Astrocyte (in vitro differentiated cells and primary cell): Measurements from ENCODE around the gene IGDCC3. TPM values are rescaled to one million over a fixed set of nuclear protein-coding genes. Genes with fewer than 3 reads are reported as not detected.

Experiments used
- DNase-seq: peaks from one replicate; pipeline ENCODE4 v3.0.0-alpha.2; 2010; ENCODE audit warnings: low read depth
- FAIRE-seq: peaks from 2 replicates; lab custom pipeline; 2011; peaks lifted over from hg19 to GRCh38; lab: Jason Lieb, UNC
- H2AFZ ChIP-seq: 2 replicates; pipeline ENCODE4 v1.6.0; 2012; ENCODE audit warnings: low read depth, low read length, inconsistent platforms
- H3K27ac ChIP-seq: 2 replicates; pipeline ENCODE4 v1.5.1; 2011; ENCODE audit warnings: low read depth, low read length, inconsistent platforms
- H3K27me3 ChIP-seq: 2 replicates; pipeline ENCODE4 v1.6.0; 2011; ENCODE audit warnings: low read length, inconsistent platforms; ENCODE audit not compliant: insufficient read depth
- H3K36me3 ChIP-seq: 2 replicates; pipeline ENCODE4 v1.5.1; 2011; ENCODE audit warnings: low read length, inconsistent platforms; ENCODE audit not compliant: insufficient read depth
- H3K4me1 ChIP-seq: 2 replicates; pipeline ENCODE4 v1.5.1; 2011; ENCODE audit warnings: low read length, inconsistent platforms; ENCODE audit not compliant: insufficient read depth
- H3K4me2 ChIP-seq: 2 replicates; pipeline ENCODE4 v1.6.0; 2012; ENCODE audit warnings: low read length, inconsistent platforms
- H3K4me3 ChIP-seq: 2 replicates; pipeline ENCODE4 v1.5.1; 2011; ENCODE audit warnings: low read depth, mild to moderate bottlenecking, low read length, inconsistent platforms; ENCODE audit not compliant: insufficient read depth
- H3K79me2 ChIP-seq: 2 replicates; pipeline ENCODE4 v1.6.0; 2012; ENCODE audit warnings: mild to moderate bottlenecking, low read length, inconsistent platforms; ENCODE audit not compliant: insufficient read depth
- H3K9ac ChIP-seq: 2 replicates; pipeline ENCODE4 v1.6.0; 2012; ENCODE audit warnings: mild to moderate bottlenecking, low read length, inconsistent platforms
- H3K9me3 ChIP-seq: 2 replicates; pipeline ENCODE4 v1.5.1; 2012; ENCODE audit warnings: low read depth, mild to moderate bottlenecking, low read length, inconsistent platforms; ENCODE audit not compliant: insufficient read depth
- H4K20me1 ChIP-seq: 2 replicates; pipeline ENCODE4 v1.6.0; 2012; ENCODE audit warnings: low read length, inconsistent platforms; ENCODE audit not compliant: insufficient read depth
- H3K27ac Mint-ChIP-seq: one replicate; pipeline ENCODE4 v1.8.0; 2021; ENCODE audit warnings: mild to moderate bottlenecking, mixed read lengths; ENCODE audit not compliant: unreplicated experiment
- H3K27me3 Mint-ChIP-seq: one replicate; pipeline ENCODE4 v1.8.0; 2021; ENCODE audit warnings: low read depth, mixed read lengths; ENCODE audit not compliant: unreplicated experiment
- H3K36me3 Mint-ChIP-seq: one replicate; pipeline ENCODE4 v1.8.0; 2021; ENCODE audit warnings: low read depth, mixed read lengths; ENCODE audit not compliant: unreplicated experiment
- H3K4me1 Mint-ChIP-seq: one replicate; pipeline ENCODE4 v1.8.0; 2021; ENCODE audit warnings: low read depth, mixed read lengths; ENCODE audit not compliant: unreplicated experiment
- H3K4me3 Mint-ChIP-seq: one replicate; pipeline ENCODE4 v1.8.0; 2021; ENCODE audit warnings: mild to moderate bottlenecking, moderate library complexity, mixed read lengths; ENCODE audit not compliant: unreplicated experiment
- H3K9me3 Mint-ChIP-seq: one replicate; pipeline ENCODE4 v1.8.0; 2021; ENCODE audit warnings: mild to moderate bottlenecking, mixed read lengths; ENCODE audit not compliant: unreplicated experiment
- CTCF ChIP-seq: IDR thresholded peaks from 2 replicates; pipeline ENCODE4 v1.5.1; 2011; ENCODE audit warnings: low read depth, mild to moderate bottlenecking, inconsistent platforms, low read length, moderate library complexity; ENCODE audit not compliant: insufficient read depth
- EZH2 ChIP-seq: IDR thresholded peaks from 2 replicates; pipeline ENCODE4 v1.6.1; 2012; ENCODE audit warnings: mild to moderate bottlenecking, low read length, inconsistent platforms; ENCODE audit not compliant: insufficient read depth
- total RNA-seq: library from RNA; stranded (reverse); gene quantifications from 2 replicates; pipeline ENCODE4 v1.2.1, GENCODE V29; 2021

The IGDCC3 gene
- total RNA-seq, 1 donor from 2014 or later, result 11.0 TPM

- FAIRE-seq (no peak), DNase-seq (no peak)
- Mint-ChIP-seq H3K36me3 (no peaks in the 10 kb centered on the region), H3K4me3 (no peak overlapping the region), H3K27ac (no peak overlapping the region), H3K9me3 (no peaks in the 10 kb centered on the region), H3K27me3 (peaks cover 7% of the 10 kb centered on the region), H3K4me1 (peaks cover 6% of the 10 kb centered on the region)
- Histone ChIP-seq H3K4me2 (no peak overlapping the region), H2AFZ (no peak overlapping the region), H3K9ac (no peak overlapping the region), H3K27me3 (peaks cover 3% of the 10 kb centered on the region), H3K9me3 (no peaks in the 10 kb centered on the region), H3K27ac (no peak overlapping the region), H3K79me2 (no peaks in the 10 kb centered on the region), H3K4me1 (no peaks in the 10 kb centered on the region), H3K36me3 (no peaks in the 10 kb centered on the region), H3K4me3 (no peak overlapping the region), H4K20me1 (no peaks in the 10 kb centered on the region)
- TF ChIP-seq EZH2 (no peak), CTCF (no peak)
Measured at GRCh38 chr15:65310431-65311137, 67.2 kb downstream of the IGDCC3 start.

- Histone ChIP-seq H3K4me1 (no peaks in the 10 kb centered on the region), H4K20me1 (peaks cover 5% of the 10 kb centered on the region), H3K79me2 (no peaks in the 10 kb centered on the region), H3K27ac (no peak overlapping the region), H3K9me3 (no peaks in the 10 kb centered on the region), H3K27me3 (peaks cover 3% of the 10 kb centered on the region), H3K4me3 (no peak overlapping the region), H3K9ac (no peak overlapping the region), H3K4me2 (no peak overlapping the region), H2AFZ (no peak overlapping the region), H3K36me3 (no peaks in the 10 kb centered on the region)
- no peak for TF ChIP-seq CTCF
- TF ChIP-seq EZH2, result no peak
- no peaks in the 10 kb centered on the region for H3K9me3 Mint-ChIP-seq
- H3K4me1 Mint-ChIP-seq, result peaks cover 6% of the 10 kb centered on the region
- H3K36me3 Mint-ChIP-seq, result no peaks in the 10 kb centered on the region
- no peak for FAIRE-seq
- no peak overlapping the region for H3K4me3 Mint-ChIP-seq
- DNase-seq, result no peak
- no peak overlapping the region for H3K27ac Mint-ChIP-seq
- H3K27me3 Mint-ChIP-seq, result peaks cover 4% of the 10 kb centered on the region
Measured at GRCh38 chr15:65309882-65310418, 67.9 kb downstream of the IGDCC3 start.

- no peaks in the 10 kb centered on the region for H3K36me3 ChIP-seq
- H3K4me1 Mint-ChIP-seq, result peaks cover 6% of the 10 kb centered on the region
Measured at GRCh38 chr15:65307978-65308377, 69.8 kb downstream of the IGDCC3 start.

More at GRCh38 chr15:65307978-65308377, 69.8 kb downstream of the IGDCC3 start:
- no peak overlapping the region for H2AFZ ChIP-seq
- peaks cover 5% of the 10 kb centered on the region for H4K20me1 ChIP-seq
- Mint-ChIP-seq H3K36me3 (no peaks in the 10 kb centered on the region), H3K27ac (no peak overlapping the region), H3K27me3 (peaks cover 4% of the 10 kb centered on the region), H3K4me3 (no peak overlapping the region), H3K9me3 (no peaks in the 10 kb centered on the region)
- DNase-seq (no peak), FAIRE-seq (no peak)
- H3K9ac ChIP-seq, result no peak overlapping the region
- H3K9me3 ChIP-seq, result no peaks in the 10 kb centered on the region
- TF ChIP-seq CTCF (no peak), EZH2 (no peak)
- no peaks in the 10 kb centered on the region for H3K79me2 ChIP-seq
- peaks cover 8% of the 10 kb centered on the region for H3K4me1 ChIP-seq
- peaks cover 3% of the 10 kb centered on the region for H3K27me3 ChIP-seq
- H3K27ac ChIP-seq, result no peak overlapping the region
- H3K4me3 ChIP-seq, result no peak overlapping the region
- H3K4me2 ChIP-seq, result no peak overlapping the region
